ENCODE measurements around the gene EOGT. TPM values are rescaled to one million over a fixed set of nuclear protein-coding genes. Genes with fewer than 3 reads are reported as not detected.

Gene EOGT
- total RNA-seq, 1 experiment from 2014 or later = 20.1 TPM

DNA sequence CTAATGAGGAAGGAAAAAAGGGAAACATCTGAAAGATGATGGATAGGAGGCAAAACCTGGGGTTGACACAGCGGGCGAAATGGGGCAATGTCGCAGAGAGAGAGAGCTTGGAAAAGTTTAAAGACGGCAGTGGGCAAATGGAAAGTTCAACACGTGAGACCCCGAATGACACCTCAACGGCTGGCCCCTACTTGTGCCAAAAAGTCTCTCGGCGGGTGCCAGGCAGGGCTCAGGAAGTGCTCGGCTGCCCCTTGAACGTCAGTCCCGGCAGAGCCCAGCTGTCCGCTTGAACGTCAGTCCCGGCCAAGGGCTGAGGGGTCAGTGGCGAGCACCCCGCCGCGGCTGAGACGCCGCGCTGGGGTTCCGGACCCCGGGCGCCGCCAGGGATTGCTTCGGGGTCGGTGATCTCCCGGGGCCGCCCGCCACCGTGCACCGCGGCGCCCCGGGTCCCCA is 658 bp downstream of the EOGT start:
- Histone ChIP-seq H3K36me3 (ENCODE audit: control insufficient read depth in 1 of 2, insufficient read depth in 2 of 2, low read length in 2 of 2) (peaks cover 2 to 10% of the 10 kb centered on the region in 2 experiments; a peak in 1 of 4 replicates), H2AFZ (ENCODE audit: low read depth, low read length, poor library complexity, severe bottlenecking) (no peak overlapping the region), H3K4me3 (replicated peaks in 1 of 2; ENCODE audit: low read depth in 1 of 2, low read length in 2 of 2) (peak overlapping the region; percentile 62 to 69), H3K9ac (ENCODE audit: low read length) (peak overlapping the region; percentile 78), H3K27me3 (ENCODE audit: insufficient read depth, low read length) (no peaks in the 10 kb centered on the region), H4K20me1 (ENCODE audit: insufficient read depth) (no peaks in the 10 kb centered on the region), H3K9me3 (ENCODE audit: control insufficient read depth in 1 of 2, insufficient read depth in 1 of 2, low read depth in 1 of 2, low read length in 2 of 2) (no peaks in the 10 kb centered on the region), H3K4me1 (ENCODE audit: control insufficient read depth in 1 of 2, insufficient read depth in 2 of 2, low read length in 2 of 2) (peaks cover 4 to 18% of the 10 kb centered on the region in 2 experiments), H3K27ac (ENCODE audit: low read depth, low read length) (peak overlapping the region; percentile 90), H3K4me2 (ENCODE audit: low read length) (peak overlapping the region; percentile 73), H3K9me2 (ENCODE audit: insufficient read depth) (no peaks in the 10 kb centered on the region), H3K79me2 (ENCODE audit: insufficient read depth, low read length) (no peaks in the 10 kb centered on the region)
- RAD21 ChIA-PET (ENCODE audit: low non-redundant PET in 1 of 2, low total read pairs in 2 of 2, uncharacterized antibody in 2 of 2, unreplicated experiment in 2 of 2) = no interaction called here
- POLR2A ChIA-PET = interaction anchor here (0.6 kb wide), 1 partner anchor 1580 kb away, joined by 3 read pairs; no protein-coding TSS in a partner anchor
- peak; percentile 60 for ATAC-seq
- TF ChIP-seq CEBPB (IDR thresholded peaks at IDR 0.05; ENCODE audit: low read depth) = no peak
- no peak for TF ChIP-seq EZH2phosphoT487 (IDR thresholded peaks at IDR 0.05; ENCODE audit: borderline replicate concordance)
- TF ChIP-seq POLR2AphosphoS5 (IDR thresholded peaks at IDR 0.05; ENCODE audit: low read depth, low read length) = no peak
- TF ChIP-seq RAD21 (IDR thresholded peaks at IDR 0.05; ENCODE audit: low read depth) = no peak
- no peak for TF ChIP-seq SRF (IDR thresholded peaks at IDR 0.05; ENCODE audit: low read depth)
- TF ChIP-seq FOSL1 (IDR thresholded peaks at IDR 0.05; ENCODE audit: low read depth) = no peak
- TF ChIP-seq ATF3 (IDR thresholded peaks at IDR 0.05) = no peak
- TF ChIP-seq, protein P1, sequence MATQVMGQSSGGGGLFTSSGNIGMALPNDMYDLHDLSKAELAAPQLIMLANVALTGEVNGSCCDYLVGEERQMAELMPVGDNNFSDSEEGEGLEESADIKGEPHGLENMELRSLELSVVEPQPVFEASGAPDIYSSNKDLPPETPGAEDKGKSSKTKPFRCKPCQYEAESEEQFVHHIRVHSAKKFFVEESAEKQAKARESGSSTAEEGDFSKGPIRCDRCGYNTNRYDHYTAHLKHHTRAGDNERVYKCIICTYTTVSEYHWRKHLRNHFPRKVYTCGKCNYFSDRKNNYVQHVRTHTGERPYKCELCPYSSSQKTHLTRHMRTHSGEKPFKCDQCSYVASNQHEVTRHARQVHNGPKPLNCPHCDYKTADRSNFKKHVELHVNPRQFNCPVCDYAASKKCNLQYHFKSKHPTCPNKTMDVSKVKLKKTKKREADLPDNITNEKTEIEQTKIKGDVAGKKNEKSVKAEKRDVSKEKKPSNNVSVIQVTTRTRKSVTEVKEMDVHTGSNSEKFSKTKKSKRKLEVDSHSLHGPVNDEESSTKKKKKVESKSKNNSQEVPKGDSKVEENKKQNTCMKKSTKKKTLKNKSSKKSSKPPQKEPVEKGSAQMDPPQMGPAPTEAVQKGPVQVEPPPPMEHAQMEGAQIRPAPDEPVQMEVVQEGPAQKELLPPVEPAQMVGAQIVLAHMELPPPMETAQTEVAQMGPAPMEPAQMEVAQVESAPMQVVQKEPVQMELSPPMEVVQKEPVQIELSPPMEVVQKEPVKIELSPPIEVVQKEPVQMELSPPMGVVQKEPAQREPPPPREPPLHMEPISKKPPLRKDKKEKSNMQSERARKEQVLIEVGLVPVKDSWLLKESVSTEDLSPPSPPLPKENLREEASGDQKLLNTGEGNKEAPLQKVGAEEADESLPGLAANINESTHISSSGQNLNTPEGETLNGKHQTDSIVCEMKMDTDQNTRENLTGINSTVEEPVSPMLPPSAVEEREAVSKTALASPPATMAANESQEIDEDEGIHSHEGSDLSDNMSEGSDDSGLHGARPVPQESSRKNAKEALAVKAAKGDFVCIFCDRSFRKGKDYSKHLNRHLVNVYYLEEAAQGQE (IDR thresholded peaks at IDR 0.05; ENCODE audit: low read depth) = no peak
- no peak for TF ChIP-seq MAX (IDR thresholded peaks at IDR 0.05)
- TF ChIP-seq TCF7L2 (IDR thresholded peaks at IDR 0.05; ENCODE audit: borderline replicate concordance, extremely low read depth, insufficient read depth, insufficient read length) = no peak
- CTCF ChIA-PET = interaction anchor here (1.0 to 1.7 kb wide), 3 partner anchors 9 to 427 kb away, joined by 3 to 5 read pairs (median 4); no protein-coding TSS in a partner anchor
- no peak for DNase-seq (ENCODE audit: low read depth, low spot score)
- no TSS peak for BruUV-seq (replicated peaks)
- intact Hi-C loops (cut with micrococcal nuclease) = loop anchor here (2.0 to 5.0 kb wide), 2 partner anchors 39 to 68 kb away; partner anchors contain the start of genes TMF1 and UBA3

Measured in HCT116 (cell line).